KOPT-K1 (cell line): Measurements from ENCODE around the gene NTM.

ENCODE experiments used
- H3K27ac ChIP-seq: fragments of 200-600 bp; sonication (generic); 2 replicates; pipeline ENCODE4 v1.5.1; 2016; ENCODE audit warnings: antibody characterized with exemption, mild to moderate bottlenecking, low read depth, low read length; ENCODE audit not compliant: poor library complexity, severe bottlenecking
- H3K36me3 ChIP-seq: fragments of 200-600 bp; sonication (generic); 2 replicates; pipeline ENCODE4 v1.5.1; 2017; ENCODE audit warnings: antibody characterized with exemption, mild to moderate bottlenecking, low read length, moderate library complexity; ENCODE audit not compliant: insufficient read depth
- H3K9me3 ChIP-seq: fragments of 200-600 bp; sonication (generic); 2 replicates; pipeline ENCODE4 v1.5.1; 2017; ENCODE audit warnings: antibody characterized with exemption, low read length, mild to moderate bottlenecking; ENCODE audit not compliant: insufficient read depth, poor library complexity, severe bottlenecking

Gene NTM

GRCh38 chr11:131712897-131713296, 342.5 kb downstream of the NTM start:
- H3K9me3 ChIP-seq, result no peaks in the 10 kb centered on the region
- H3K36me3 ChIP-seq, result no peaks in the 10 kb centered on the region
- H3K27ac ChIP-seq, result no peak overlapping the region

- Histone ChIP-seq H3K36me3 (no peaks in the 10 kb centered on the region), H3K9me3 (no peaks in the 10 kb centered on the region), H3K27ac (no peak overlapping the region)
Observed at GRCh38 chr11:131713529-131714134, 343.2 kb downstream of the NTM start.

- Histone ChIP-seq H3K27ac (no peak overlapping the region), H3K9me3 (no peaks in the 10 kb centered on the region), H3K36me3 (no peaks in the 10 kb centered on the region)
Observed at GRCh38 chr11:131717616-131718015, 347.2 kb downstream of the NTM start.

- no peaks in the 10 kb centered on the region for H3K9me3 ChIP-seq
- H3K36me3 ChIP-seq, result no peaks in the 10 kb centered on the region
- no peak overlapping the region for H3K27ac ChIP-seq
Observed at GRCh38 chr11:131723088-131723487, 352.7 kb downstream of the NTM start.

- no peaks in the 10 kb centered on the region for H3K36me3 ChIP-seq
- H3K27ac ChIP-seq, result no peak overlapping the region
- H3K9me3 ChIP-seq, result no peaks in the 10 kb centered on the region
Observed at GRCh38 chr11:131724436-131724975, 354.1 kb downstream of the NTM start.

- Histone ChIP-seq H3K36me3 (no peaks in the 10 kb centered on the region), H3K27ac (no peak overlapping the region), H3K9me3 (no peaks in the 10 kb centered on the region)
Observed at GRCh38 chr11:131734871-131735270, 364.5 kb downstream of the NTM start.

GRCh38 chr11:131737357-131737756, 366.9 kb downstream of the NTM start:
- Histone ChIP-seq H3K9me3 (no peaks in the 10 kb centered on the region), H3K36me3 (no peaks in the 10 kb centered on the region), H3K27ac (no peak overlapping the region)

- Histone ChIP-seq H3K36me3 (no peaks in the 10 kb centered on the region), H3K9me3 (no peaks in the 10 kb centered on the region), H3K27ac (no peak overlapping the region)
Observed at GRCh38 chr11:131739243-131739882, 368.9 kb downstream of the NTM start.

GRCh38 chr11:131744847-131745246, 374.4 kb downstream of the NTM start:
- Histone ChIP-seq H3K9me3 (no peaks in the 10 kb centered on the region), H3K36me3 (no peaks in the 10 kb centered on the region), H3K27ac (no peak overlapping the region)

GRCh38 chr11:131745405-131745804, 375.0 kb downstream of the NTM start:
- Histone ChIP-seq H3K36me3 (no peaks in the 10 kb centered on the region), H3K27ac (no peak overlapping the region), H3K9me3 (no peaks in the 10 kb centered on the region)

GRCh38 chr11:131746201-131746600, 375.8 kb downstream of the NTM start:
- no peak overlapping the region for H3K27ac ChIP-seq
- H3K36me3 ChIP-seq, result no peaks in the 10 kb centered on the region
- no peaks in the 10 kb centered on the region for H3K9me3 ChIP-seq

- Histone ChIP-seq H3K36me3 (no peaks in the 10 kb centered on the region), H3K27ac (no peak overlapping the region), H3K9me3 (no peaks in the 10 kb centered on the region)
Observed at GRCh38 chr11:131748151-131749050, 378.0 kb downstream of the NTM start.

GRCh38 chr11:131749101-131749500, 378.7 kb downstream of the NTM start:
- Histone ChIP-seq H3K9me3 (no peaks in the 10 kb centered on the region), H3K36me3 (no peaks in the 10 kb centered on the region), H3K27ac (no peak overlapping the region)

GRCh38 chr11:131750152-131750551, 379.7 kb downstream of the NTM start:
- H3K9me3 ChIP-seq, result no peaks in the 10 kb centered on the region
- no peak overlapping the region for H3K27ac ChIP-seq

GRCh38 chr11:131750692-131751091, 380.3 kb downstream of the NTM start:
- no peaks in the 10 kb centered on the region for H3K9me3 ChIP-seq
- no peaks in the 10 kb centered on the region for H3K36me3 ChIP-seq
- H3K27ac ChIP-seq, result no peak overlapping the region

More at GRCh38 chr11:131750152-131750551, 379.7 kb downstream of the NTM start:
- no peaks in the 10 kb centered on the region for H3K36me3 ChIP-seq
